Common myeloid progenitor, CD34-positive (primary cell): ENCODE results near the gene GOLGA5. TPM values are rescaled to one million over a fixed set of nuclear protein-coding genes. Genes with fewer than 3 reads are reported as not detected.
A peak's percentile ranks its signal among the peaks of the same experiment; 100 is the strongest.
"Not testable (repeated sequence)": the region's sequence is repeated elsewhere in the genome, so short reads cannot be mapped to it uniquely, and the experiment has no call there.

Experiments
- CTCF ChIA-PET: fragments of 350-600 bp; sonication (Branson Sonifier 250); formaldehyde crosslinking; loops from one replicate; lab custom pipeline; 2021; ENCODE audit warnings: antibody characterized with exemption; lab: Charles Lee
- POLR2A ChIA-PET: fragments of 350-600 bp; sonication (Branson Sonifier 250); formaldehyde crosslinking; loops from one replicate; lab custom pipeline; 2021; ENCODE audit warnings: antibody characterized with exemption; lab: Charles Lee
- DNase-seq, 3 donors: peaks; one replicate each; pipeline versions ENCODE4 v3.0.0 to v3.0.0-alpha.2; 2013
- H3K27ac ChIP-seq, 2 experiments: 1 replicate in 1 of 2; 2 replicates in 1 of 2; pipeline ENCODE4 v1.7.0; 2013; ENCODE audit warnings: inconsistent platforms in 2 of 2, low read length in 2 of 2, mild to moderate bottlenecking in 2 of 2, low read depth in 1 of 2, moderate library complexity in 1 of 2; ENCODE audit not compliant: severe bottlenecking in 2 of 2, insufficient read depth in 1 of 2, poor library complexity in 1 of 2
- H3K27me3 ChIP-seq, 5 experiments: replicated peaks in 2 of 5; 1 replicate in 3 of 5; 2 replicates in 2 of 5; pipeline versions ENCODE4 v1.6.1 to v1.7.0; 2013; ENCODE audit warnings: low read length in 4 of 5, mild to moderate bottlenecking in 2 of 5, moderate library complexity in 2 of 5, inconsistent platforms in 1 of 5; ENCODE audit not compliant: insufficient read depth in 5 of 5, control insufficient read depth in 4 of 5
- H3K36me3 ChIP-seq, 4 experiments: 1 replicate in 2 of 4; 2 replicates in 2 of 4; pipeline versions ENCODE4 v1.6.1 to v1.7.0; 2013; ENCODE audit warnings: low read length in 3 of 4, control low read depth in 1 of 4, mild to moderate bottlenecking in 1 of 4; ENCODE audit not compliant: control insufficient read depth in 4 of 4, insufficient read depth in 4 of 4
- H3K4me1 ChIP-seq, 4 experiments: 1 replicate in 3 of 4; 2 replicates in 1 of 4; pipeline versions ENCODE4 v1.6.1 to v1.7.1; 2013; ENCODE audit warnings: low read length in 3 of 4, mild to moderate bottlenecking in 3 of 4, control low read depth in 1 of 4, inconsistent platforms in 1 of 4, moderate library complexity in 1 of 4; ENCODE audit not compliant: control insufficient read depth in 4 of 4, insufficient read depth in 4 of 4; ENCODE audit errors: control extremely low read depth in 1 of 4
- H3K4me3 ChIP-seq, 7 experiments: 1 replicate in 4 of 7; 2 replicates in 3 of 7; pipeline versions ENCODE4 v1.5.1 to v1.7.0; 2013; ENCODE audit warnings: mild to moderate bottlenecking in 7 of 7, low read length in 6 of 7, moderate library complexity in 6 of 7, inconsistent platforms in 2 of 7, low read depth in 2 of 7, control low read depth in 1 of 7; ENCODE audit not compliant: insufficient read depth in 4 of 7, control insufficient read depth in 1 of 7; ENCODE audit errors: extremely low read depth in 1 of 7
- H3K9me3 ChIP-seq, 5 experiments: 1 replicate in 4 of 5; 2 replicates in 1 of 5; pipeline versions ENCODE4 v1.6.1 to v1.7.1; 2013; ENCODE audit warnings: low read length in 4 of 5, mild to moderate bottlenecking in 2 of 5, inconsistent platforms in 1 of 5, low read depth in 1 of 5, moderate library complexity in 1 of 5; ENCODE audit not compliant: control insufficient read depth in 4 of 5, insufficient read depth in 2 of 5; ENCODE audit errors: control extremely low read depth in 1 of 5
- WGBS: methylation state at CpG from one replicate; pipeline ENCODE4 v1.1.5; 2013; ENCODE audit not compliant: insufficient coverage; 5-methylcytosine and 5-hydroxymethylcytosine counted together
- polyA plus RNA-seq: library from polyadenylated mRNA; unstranded; fragments of 120-200 nt; gene quantifications from one replicate; pipeline ENCODE4 v1.2.1, GENCODE V29; 2013

The GOLGA5 gene
- 23.9 TPM for polyA plus RNA-seq

DNA sequence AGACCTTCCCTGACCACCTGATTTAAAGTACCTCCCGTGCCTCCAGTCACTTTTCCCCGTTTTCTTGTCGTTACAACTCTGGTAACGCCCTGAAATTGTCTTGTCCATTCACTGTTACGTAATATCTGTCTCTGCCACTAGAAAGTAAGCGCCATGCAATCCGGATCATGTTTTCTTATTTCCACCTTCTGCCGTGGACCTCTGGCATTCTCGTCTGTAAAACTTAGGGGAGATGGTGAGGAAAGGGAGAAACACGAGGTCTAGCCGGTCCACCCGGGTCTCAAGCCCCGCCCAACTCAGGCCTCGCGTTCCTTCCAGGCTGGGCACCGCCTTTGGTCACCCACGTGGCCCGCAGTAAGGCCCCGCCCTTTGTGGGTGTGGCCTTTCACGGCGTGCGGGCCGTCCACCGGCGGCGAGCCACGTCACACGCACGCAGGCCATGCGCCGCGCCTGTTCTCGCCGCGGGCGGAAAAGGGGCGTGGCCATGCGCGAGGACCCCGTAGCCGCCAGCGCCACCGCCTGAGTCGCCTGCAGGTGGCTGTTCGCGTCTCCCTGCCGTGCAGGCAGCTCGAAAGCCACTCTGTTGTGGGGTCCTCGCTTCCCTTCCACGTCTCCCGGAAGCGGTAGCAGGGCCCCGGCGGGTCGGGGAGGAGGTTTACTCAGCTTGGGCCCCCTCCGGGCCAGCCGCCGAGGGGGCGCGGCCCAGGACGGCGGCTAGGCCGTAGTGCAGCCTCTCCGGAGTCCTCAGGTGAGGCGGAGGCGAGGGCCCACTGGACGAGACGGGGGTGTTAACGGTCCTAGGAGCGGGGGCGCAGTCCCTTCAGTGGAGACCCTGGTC is at the start of gene GOLGA5:
Gene GOLGA5, plus strand, starts transcription at position 597 of the 838 bp plus-strand sequence. CDS start 3,133 bp downstream, outside the sequence.
- peaks cover 0 to 15% (median 6%) of the 10 kb centered on the region in 5 experiments for H3K9me3 ChIP-seq
- peaks cover 16 to 22% (median 19%) of the 10 kb centered on the region in 4 experiments for H3K4me1 ChIP-seq
- ChIA-PET POLR2A (interaction anchor here (1.0 kb wide), 1 partner anchor 44 kb away, joined by 3 read pairs; no protein-coding TSS in a partner anchor), CTCF (interaction anchor here (0.7 to 17.1 kb wide), 3 partner anchors 14 to 79 kb away, joined by 3 to 317 read pairs (median 3); no protein-coding TSS in a partner anchor)
- H3K36me3 ChIP-seq, result peaks cover 0 to 18% (median 8%) of the 10 kb centered on the region in 4 experiments
- 2% methylated on average over 66 of the region's 71 CpGs for WGBS
- DNase-seq, result peak; percentile 98 to 99 (median 99)
- no peaks in the 10 kb centered on the region for H3K27me3 ChIP-seq
- peak within 1 kb of the TSS; percentile 93 to 97 for H3K27ac ChIP-seq
- H3K4me3 ChIP-seq, result peak within 1 kb of the TSS; percentile 88 to 98 (median 94)

GRCh38 chr14:92747701-92748258 is 46.3 kb upstream of the GOLGA5 start:
- ChIA-PET POLR2A (no interaction called here), CTCF (interaction anchor here (0.9 to 1.2 kb wide), 5 partner anchors 22 to 36 kb away, joined by 3 to 5 read pairs (median 4); no protein-coding TSS in a partner anchor)
- peak in 2 of 3 donors; percentile 31 to 42 for DNase-seq
- WGBS, result 13% methylated on average over 9 of the region's 16 CpGs
- H3K36me3 ChIP-seq, result no peaks in the 10 kb centered on the region
- peaks cover 0 to 23% (median 2%) of the 10 kb centered on the region in 5 experiments for H3K27me3 ChIP-seq
- no peak overlapping the region for H3K27ac ChIP-seq
- peak overlapping the region in 6 of 7 experiments; percentile 40 to 68 (median 48) for H3K4me3 ChIP-seq
- H3K9me3 ChIP-seq, result peaks cover 0 to 13% (median 0%) of the 10 kb centered on the region in 5 experiments
- peaks cover 10 to 51% (median 40%) of the 10 kb centered on the region in 4 experiments for H3K4me1 ChIP-seq

GRCh38 chr14:92748259-92749016 is 45.7 kb upstream of the GOLGA5 start, which contains the start of gene LGMN:
TSS of gene LGMN (minus strand) at chr14:92748627. CDS start at chr14:92732786, 15,841 bp downstream.
- no peak within 1 kb of the TSS for H3K27ac ChIP-seq
- H3K4me1 ChIP-seq, result peaks cover 10 to 51% (median 43%) of the 10 kb centered on the region in 4 experiments
- peak; percentile 69 to 90 (median 79) for DNase-seq
- H3K9me3 ChIP-seq, result peaks cover 0 to 13% (median 4%) of the 10 kb centered on the region in 5 experiments
- peak within 1 kb of the TSS in 6 of 7 experiments; percentile 40 to 68 (median 48) for H3K4me3 ChIP-seq
- POLR2A ChIA-PET, result no interaction called here
- H3K36me3 ChIP-seq, result no peaks in the 10 kb centered on the region
- CTCF ChIA-PET, result interaction anchor here (0.9 to 1.2 kb wide), 6 partner anchors 23 to 33 kb away, joined by 3 to 5 read pairs (median 4); no protein-coding TSS in a partner anchor
- peaks cover 0 to 23% (median 2%) of the 10 kb centered on the region in 5 experiments for H3K27me3 ChIP-seq
- 6% methylated on average over 46 of the region's 50 CpGs for WGBS

- WGBS, result 4% methylated on average over 10 of the region's 10 CpGs
- DNase-seq, result peak; percentile 57 to 93 (median 88)
- H3K27ac ChIP-seq, H3K36me3 ChIP-seq: not testable (repeated sequence)
- peak overlapping the region in 4 of 7 experiments; percentile 29 to 61 (median 46) for H3K4me3 ChIP-seq
- H3K4me1 ChIP-seq, result peaks cover 10 to 51% (median 45%) of the 10 kb centered on the region in 4 experiments
- POLR2A ChIA-PET, result interaction anchor here (0.9 to 1.6 kb wide), 3 partner anchors 21 to 44 kb away, joined by 3 to 4 read pairs (median 3); partner anchors contain the start of gene GOLGA5
- CTCF ChIA-PET, result interaction anchor here (0.7 to 3.8 kb wide), 7 partner anchors 9 to 79 kb away, joined by 3 to 23 read pairs (median 5); no protein-coding TSS in a partner anchor
- H3K9me3 ChIP-seq, result peaks cover 0 to 13% (median 4%) of the 10 kb centered on the region in 5 experiments
- H3K27me3 ChIP-seq, result peaks cover 0 to 23% (median 2%) of the 10 kb centered on the region in 5 experiments
Measured at GRCh38 chr14:92750222-92750728, 43.8 kb upstream of the GOLGA5 start.

DNA sequence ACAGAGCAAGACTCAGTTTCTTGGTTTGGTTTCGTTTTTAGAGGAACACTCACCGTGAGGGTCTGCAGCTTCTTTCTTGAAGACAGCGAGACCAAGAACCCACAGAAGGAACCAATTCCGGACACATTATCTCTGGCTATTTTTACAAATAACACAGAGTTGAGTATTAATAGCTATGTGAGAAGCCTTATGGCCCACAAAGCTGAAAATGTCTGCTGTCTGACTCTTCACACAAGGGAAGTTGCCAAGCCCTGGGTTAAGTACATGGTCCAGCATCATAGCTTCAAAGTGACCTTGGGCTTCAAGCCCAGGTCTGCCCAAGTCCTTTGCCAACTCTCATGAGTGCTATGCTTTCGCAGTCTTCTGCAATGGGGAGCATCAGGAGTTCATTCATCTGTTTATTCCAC is 43.1 kb upstream of the GOLGA5 start:
- Histone ChIP-seq H3K4me3 (peak overlapping the region in 1 of 7 experiments; percentile 54), H3K27ac (no peak overlapping the region), H3K9me3 (peaks cover 0 to 13% (median 4%) of the 10 kb centered on the region in 5 experiments), H3K27me3 (peaks cover 0 to 23% (median 2%) of the 10 kb centered on the region in 5 experiments), H3K36me3 (no peaks in the 10 kb centered on the region), H3K4me1 (peaks cover 10 to 51% (median 45%) of the 10 kb centered on the region in 4 experiments)
- ChIA-PET POLR2A (interaction anchor here (1.6 kb wide), 1 partner anchor 43 kb away, joined by 3 read pairs; the partner anchor contains the start of gene GOLGA5), CTCF (interaction anchor here (0.6 to 3.8 kb wide), 7 partner anchors 9 to 38 kb away, joined by 3 to 23 read pairs (median 6); no protein-coding TSS in a partner anchor)
- peak in 2 of 3 donors; percentile 27 to 53 for DNase-seq
- 59% methylated on average over 3 of the region's 5 CpGs for WGBS
